Measurements from ENCODE around the gene NECAP2. TPM values are rescaled to one million over a fixed set of nuclear protein-coding genes. Genes with fewer than 3 reads are reported as not detected.

Gene NECAP2
- total RNA-seq, 1 donor, result 76.0 TPM

DNA sequence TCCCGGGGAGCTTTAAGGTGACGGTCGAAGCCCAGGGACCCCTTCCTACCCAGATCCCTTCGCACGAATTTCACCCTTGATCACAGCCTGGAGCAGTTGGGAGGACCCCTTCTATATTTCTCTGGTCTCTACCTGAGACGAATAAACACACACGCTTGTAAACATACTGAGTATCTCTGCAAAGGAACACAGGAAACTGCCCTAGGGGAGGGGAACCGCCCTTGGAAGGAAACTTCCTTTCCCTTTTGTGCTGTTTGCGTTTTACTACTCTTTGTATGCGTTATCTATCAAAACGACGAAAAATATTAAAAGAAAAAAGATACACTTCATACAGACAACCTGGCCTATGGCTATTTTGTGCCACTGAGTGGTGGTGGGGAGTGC is 750 bp downstream of the NECAP2 start:
- H3K27ac ChIP-seq (ENCODE audit: low read depth, low read length), result peak overlapping the region; percentile 83
- H3K4me1 ChIP-seq (ENCODE audit: insufficient read depth, low read length), result peaks cover 8% of the 10 kb centered on the region
- H3K9me3 ChIP-seq (ENCODE audit: low read depth, low read length), result no peaks in the 10 kb centered on the region
- peak overlapping the region; percentile 88 for H3K4me2 ChIP-seq (ENCODE audit: insufficient read depth, low read length)
- no peaks in the 10 kb centered on the region for H3K27me3 ChIP-seq (ENCODE audit: insufficient read depth, low read length)
- peaks cover 19% of the 10 kb centered on the region for H4K20me1 ChIP-seq (ENCODE audit: insufficient read depth, low read length)
- peaks cover 51% of the 10 kb centered on the region for H3K79me2 ChIP-seq (ENCODE audit: insufficient read depth, low read length)
- H2AFZ ChIP-seq (ENCODE audit: low read length), result peak overlapping the region; percentile 98
- DNase-seq (ENCODE audit: insufficient read length, low spot score, missing footprints), result peak; percentile 76
- peak overlapping the region; percentile 100 for H3K4me3 ChIP-seq (ENCODE audit: insufficient read depth, low read length)
- peaks cover 36% of the 10 kb centered on the region for H3K36me3 ChIP-seq (ENCODE audit: insufficient read depth, low read length)
- TF ChIP-seq, protein P1, sequence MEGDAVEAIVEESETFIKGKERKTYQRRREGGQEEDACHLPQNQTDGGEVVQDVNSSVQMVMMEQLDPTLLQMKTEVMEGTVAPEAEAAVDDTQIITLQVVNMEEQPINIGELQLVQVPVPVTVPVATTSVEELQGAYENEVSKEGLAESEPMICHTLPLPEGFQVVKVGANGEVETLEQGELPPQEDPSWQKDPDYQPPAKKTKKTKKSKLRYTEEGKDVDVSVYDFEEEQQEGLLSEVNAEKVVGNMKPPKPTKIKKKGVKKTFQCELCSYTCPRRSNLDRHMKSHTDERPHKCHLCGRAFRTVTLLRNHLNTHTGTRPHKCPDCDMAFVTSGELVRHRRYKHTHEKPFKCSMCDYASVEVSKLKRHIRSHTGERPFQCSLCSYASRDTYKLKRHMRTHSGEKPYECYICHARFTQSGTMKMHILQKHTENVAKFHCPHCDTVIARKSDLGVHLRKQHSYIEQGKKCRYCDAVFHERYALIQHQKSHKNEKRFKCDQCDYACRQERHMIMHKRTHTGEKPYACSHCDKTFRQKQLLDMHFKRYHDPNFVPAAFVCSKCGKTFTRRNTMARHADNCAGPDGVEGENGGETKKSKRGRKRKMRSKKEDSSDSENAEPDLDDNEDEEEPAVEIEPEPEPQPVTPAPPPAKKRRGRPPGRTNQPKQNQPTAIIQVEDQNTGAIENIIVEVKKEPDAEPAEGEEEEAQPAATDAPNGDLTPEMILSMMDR (IDR thresholded peaks at IDR 0.05; ENCODE audit: extremely low read depth, low read depth, low read length), result no peak

DNA sequence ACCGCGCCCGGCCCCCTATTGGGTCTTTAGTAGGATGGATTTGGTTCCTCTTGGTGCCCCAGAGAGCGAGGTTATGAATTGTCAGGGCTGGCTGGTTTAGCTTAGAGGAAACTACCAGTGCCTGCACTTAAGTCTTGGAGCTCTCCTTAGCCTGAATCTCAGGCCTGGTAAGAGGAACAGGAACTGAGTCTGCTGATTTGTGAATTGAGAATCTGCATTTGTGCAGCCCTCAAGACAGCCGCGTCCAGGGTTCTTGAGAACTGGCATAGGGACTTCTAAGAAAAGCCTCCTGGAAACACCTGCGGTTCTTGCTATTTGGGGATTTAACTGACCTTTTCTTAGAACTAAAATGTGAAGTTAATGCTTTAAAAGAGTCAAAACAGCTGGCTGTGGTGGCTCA is 1.7 kb downstream of the NECAP2 start:
- no peak overlapping the region for H3K27ac ChIP-seq (ENCODE audit: low read depth, low read length)
- peaks cover 57% of the 10 kb centered on the region for H3K79me2 ChIP-seq (ENCODE audit: insufficient read depth, low read length)
- no peaks in the 10 kb centered on the region for H3K9me3 ChIP-seq (ENCODE audit: low read depth, low read length)
- peaks cover 8% of the 10 kb centered on the region for H3K4me1 ChIP-seq (ENCODE audit: insufficient read depth, low read length)
- DNase-seq (ENCODE audit: insufficient read length, low spot score, missing footprints), result no peak
- no peak overlapping the region for H2AFZ ChIP-seq (ENCODE audit: low read length)
- peaks cover 42% of the 10 kb centered on the region for H3K36me3 ChIP-seq (ENCODE audit: insufficient read depth, low read length)
- H4K20me1 ChIP-seq (ENCODE audit: insufficient read depth, low read length), result peaks cover 19% of the 10 kb centered on the region
- no peak overlapping the region for H3K4me2 ChIP-seq (ENCODE audit: insufficient read depth, low read length)
- TF ChIP-seq, protein P1 (IDR thresholded peaks at IDR 0.05; ENCODE audit: extremely low read depth, low read depth, low read length), result no peak
- no peak overlapping the region for H3K4me3 ChIP-seq (ENCODE audit: insufficient read depth, low read length)
- no peaks in the 10 kb centered on the region for H3K27me3 ChIP-seq (ENCODE audit: insufficient read depth, low read length)

DNA sequence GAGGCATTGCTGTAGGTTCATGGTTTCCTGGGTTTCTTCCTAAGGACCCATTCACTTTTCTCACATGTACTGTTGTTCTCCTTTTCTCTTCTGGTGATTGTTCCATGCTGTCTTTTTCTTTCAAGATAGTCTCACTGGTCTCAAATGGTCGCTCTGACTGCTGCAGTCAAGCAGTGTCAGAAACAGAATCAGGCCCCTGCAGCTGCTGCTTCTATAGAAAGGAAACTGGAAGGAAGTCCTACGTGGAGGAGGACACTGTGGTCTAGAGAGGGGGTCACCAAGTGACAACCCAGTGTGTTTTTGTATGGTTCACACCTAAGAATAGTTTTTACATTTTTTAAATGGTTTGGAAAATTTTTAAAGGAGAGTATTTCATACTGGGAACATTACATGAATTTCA is 2.4 kb downstream of the NECAP2 start:
- H4K20me1 ChIP-seq (ENCODE audit: insufficient read depth, low read length), result peaks cover 23% of the 10 kb centered on the region
- H3K4me1 ChIP-seq (ENCODE audit: insufficient read depth, low read length), result peaks cover 8% of the 10 kb centered on the region
- no peak for DNase-seq (ENCODE audit: insufficient read length, low spot score, missing footprints)
- peaks cover 62% of the 10 kb centered on the region for H3K79me2 ChIP-seq (ENCODE audit: insufficient read depth, low read length)
- TF ChIP-seq, protein P1 (IDR thresholded peaks at IDR 0.05; ENCODE audit: extremely low read depth, low read depth, low read length), result no peak
- peaks cover 49% of the 10 kb centered on the region for H3K36me3 ChIP-seq (ENCODE audit: insufficient read depth, low read length)
- H3K27ac ChIP-seq (ENCODE audit: low read depth, low read length), result no peak overlapping the region
- no peaks in the 10 kb centered on the region for H3K9me3 ChIP-seq (ENCODE audit: low read depth, low read length)
- no peaks in the 10 kb centered on the region for H3K27me3 ChIP-seq (ENCODE audit: insufficient read depth, low read length)
- H3K4me3 ChIP-seq (ENCODE audit: insufficient read depth, low read length), result no peak overlapping the region
- H2AFZ ChIP-seq (ENCODE audit: low read length), result no peak overlapping the region
- H3K4me2 ChIP-seq (ENCODE audit: insufficient read depth, low read length), result no peak overlapping the region

DNA sequence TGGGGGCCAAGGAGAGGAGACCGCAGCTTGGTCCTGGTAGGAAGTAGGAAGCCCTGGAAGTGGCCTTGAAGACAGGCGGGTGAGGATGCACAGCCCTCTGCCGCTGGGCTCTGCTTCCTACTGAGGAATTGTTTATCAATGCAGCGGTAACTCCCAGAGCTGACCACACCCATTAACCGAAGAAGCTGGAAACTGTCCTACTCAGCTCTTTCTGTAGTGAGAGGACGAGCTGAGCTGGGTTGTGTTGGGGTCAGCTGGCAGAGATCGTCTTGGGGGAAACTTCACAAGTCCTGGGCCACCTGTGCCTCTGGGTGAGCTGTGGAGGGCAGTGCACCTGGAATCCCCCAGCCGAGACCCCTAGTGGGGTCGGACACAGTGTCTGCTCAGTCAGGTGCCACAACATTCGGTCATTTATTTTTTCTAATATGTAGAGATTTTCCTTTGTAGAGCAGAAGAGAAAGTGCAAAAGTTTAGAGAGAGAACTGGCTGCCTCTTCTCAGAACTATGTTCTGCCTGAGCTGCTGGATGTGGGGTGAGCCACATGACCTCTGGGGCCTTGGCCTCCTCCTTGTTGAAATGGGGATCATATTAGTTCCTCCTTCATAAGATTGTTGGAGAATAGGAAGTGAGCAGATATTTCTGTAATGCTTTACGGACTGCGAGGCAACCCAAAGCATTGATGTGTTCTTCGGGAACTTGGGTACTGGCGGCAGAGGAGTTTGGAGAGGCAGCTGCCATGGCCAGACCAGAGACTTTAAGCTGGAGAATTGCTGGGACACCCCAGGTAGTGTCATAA is 3.6 kb downstream of the NECAP2 start:
- peaks cover 23% of the 10 kb centered on the region for H4K20me1 ChIP-seq (ENCODE audit: insufficient read depth, low read length)
- no peak overlapping the region for H3K4me3 ChIP-seq (ENCODE audit: insufficient read depth, low read length)
- H2AFZ ChIP-seq (ENCODE audit: low read length), result no peak overlapping the region
- H3K27me3 ChIP-seq (ENCODE audit: insufficient read depth, low read length), result no peaks in the 10 kb centered on the region
- H3K9me3 ChIP-seq (ENCODE audit: low read depth, low read length), result no peaks in the 10 kb centered on the region
- peaks cover 72% of the 10 kb centered on the region for H3K79me2 ChIP-seq (ENCODE audit: insufficient read depth, low read length)
- no peak overlapping the region for H3K4me2 ChIP-seq (ENCODE audit: insufficient read depth, low read length)
- peaks cover 60% of the 10 kb centered on the region for H3K36me3 ChIP-seq (ENCODE audit: insufficient read depth, low read length)
- TF ChIP-seq, protein P1 (IDR thresholded peaks at IDR 0.05; ENCODE audit: extremely low read depth, low read depth, low read length), result no peak
- DNase-seq (ENCODE audit: insufficient read length, low spot score, missing footprints), result no peak
- peaks cover 8% of the 10 kb centered on the region for H3K4me1 ChIP-seq (ENCODE audit: insufficient read depth, low read length)
- H3K27ac ChIP-seq (ENCODE audit: low read depth, low read length), result no peak overlapping the region

Data from osteoblast (primary cell).